ENCODE data around the gene HNRNPD. TPM values are rescaled to one million over a fixed set of nuclear protein-coding genes. Genes with fewer than 3 reads are reported as not detected.

HNRNPD gene
- total and polyA plus RNA-seq, 2 of the 8 experiments (the other 6 are each of a cell fraction or from before 2014, with no cell fraction given) = 118 to 646 TPM

- TF ChIP-seq CHD7 (IDR thresholded peaks at IDR 0.05; ENCODE audit: insufficient replicate concordance, low read length) (no peak), PHF8 (conservative IDR thresholded peaks at IDR 0.05; ENCODE audit: low read depth, low read length) (peak; percentile 94), KDM1A (IDR thresholded peaks at IDR 0.05; ENCODE audit: borderline replicate concordance, low read length) (peak; percentile 48; the same call in 1 of the 2 replicates), SIN3A (conservative IDR thresholded peaks at IDR 0.05 in 1 of 2, IDR thresholded peaks at IDR 0.05 in 1 of 2; ENCODE audit: low read depth in 1 of 2, low read length in 2 of 2) (peak; percentile 98), HDAC2 (IDR thresholded peaks at IDR 0.05; ENCODE audit: borderline replicate concordance in 1 of 2, low read depth in 2 of 2, low read length in 2 of 2) (0 out of 4 replicates have a peak, but pooled peaks of 1 of the 2 experiments have one; percentile 9), GTF2F1 (IDR thresholded peaks at IDR 0.05; ENCODE audit: borderline replicate concordance, low read depth, low read length) (peak; percentile 76), EZH2 (IDR thresholded peaks at IDR 0.05; ENCODE audit: low read depth, low read length, severe bottlenecking) (no peak), RBBP5 (IDR thresholded peaks at IDR 0.05; ENCODE audit: borderline replicate concordance, low read depth, low read length) (peak; percentile 24; the same call in 1 of the 2 replicates)
These were observed at the start of gene HNRNPD (continued) for GRCh38 chr4:82373816-82374625.

All from H1 (cell line).